Stimulated activated CD4-positive, alpha-beta T cell treated with anti-CD3 and anti-CD28 coated beads, Interleukin-4, amount 100 ng/mL, for 4 hours (primary cell): ENCODE results near the gene FUBP3.

Experiments used
- DNase-seq, 2 experiments: peaks; one replicate each; pipeline ENCODE4 v3.0.0-alpha.2; 2020

Gene FUBP3

GRCh38 chr9:130607640-130608420 lies 28.5 kb downstream of the FUBP3 start:
- no peak for DNase-seq

- DNase-seq = no peak
Observed at GRCh38 chr9:130608554-130609134, 29.3 kb downstream of the FUBP3 start.

- no peak for DNase-seq
Observed at GRCh38 chr9:130609163-130609562, 29.8 kb downstream of the FUBP3 start.

GRCh38 chr9:130610862-130611707 lies 31.7 kb downstream of the FUBP3 start:
- DNase-seq = no peak

DNA sequence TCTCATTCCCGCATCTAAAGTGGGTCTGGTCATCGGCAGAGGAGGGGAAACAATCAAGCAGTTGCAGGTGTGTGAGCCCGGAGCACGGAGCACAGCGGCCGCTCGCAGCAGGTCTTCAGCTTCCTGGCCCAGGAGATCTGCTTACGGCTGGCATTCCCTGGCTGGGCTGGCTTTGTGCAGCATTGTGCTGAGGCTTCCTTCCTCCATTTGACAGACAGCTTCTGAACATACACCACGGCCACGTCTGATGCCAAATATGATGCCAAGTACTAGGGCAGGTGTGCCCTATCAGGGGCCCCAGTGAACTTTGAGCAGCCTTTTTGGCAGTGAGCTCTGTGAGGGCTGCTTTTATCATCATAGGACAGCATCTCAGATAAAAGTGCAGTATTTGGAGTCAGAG lies 37.1 kb downstream of the FUBP3 start:
- no peak for DNase-seq

DNA sequence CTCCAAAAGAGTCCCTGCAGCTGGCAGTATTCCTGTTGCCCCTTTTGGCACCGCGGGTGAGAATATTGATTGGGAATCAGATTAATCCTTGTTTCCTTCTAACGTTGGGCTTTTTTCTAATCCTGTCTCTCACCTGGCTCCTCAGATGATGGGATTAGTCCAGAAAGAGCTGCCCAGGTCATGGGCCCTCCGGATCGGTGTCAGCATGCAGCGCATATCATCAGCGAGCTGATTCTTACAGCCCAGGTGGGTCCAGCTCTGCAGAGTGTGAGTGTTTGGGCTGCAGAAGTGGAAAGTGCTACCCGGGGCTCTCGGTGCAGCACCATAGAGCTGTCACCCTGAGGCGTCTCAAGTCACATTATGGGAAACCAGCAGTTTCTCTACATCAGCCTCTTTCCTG lies 44.1 kb downstream of the FUBP3 start:
- no peak for DNase-seq

GRCh38 chr9:130624154-130624553 lies 44.8 kb downstream of the FUBP3 start:
- no peak for DNase-seq

DNA sequence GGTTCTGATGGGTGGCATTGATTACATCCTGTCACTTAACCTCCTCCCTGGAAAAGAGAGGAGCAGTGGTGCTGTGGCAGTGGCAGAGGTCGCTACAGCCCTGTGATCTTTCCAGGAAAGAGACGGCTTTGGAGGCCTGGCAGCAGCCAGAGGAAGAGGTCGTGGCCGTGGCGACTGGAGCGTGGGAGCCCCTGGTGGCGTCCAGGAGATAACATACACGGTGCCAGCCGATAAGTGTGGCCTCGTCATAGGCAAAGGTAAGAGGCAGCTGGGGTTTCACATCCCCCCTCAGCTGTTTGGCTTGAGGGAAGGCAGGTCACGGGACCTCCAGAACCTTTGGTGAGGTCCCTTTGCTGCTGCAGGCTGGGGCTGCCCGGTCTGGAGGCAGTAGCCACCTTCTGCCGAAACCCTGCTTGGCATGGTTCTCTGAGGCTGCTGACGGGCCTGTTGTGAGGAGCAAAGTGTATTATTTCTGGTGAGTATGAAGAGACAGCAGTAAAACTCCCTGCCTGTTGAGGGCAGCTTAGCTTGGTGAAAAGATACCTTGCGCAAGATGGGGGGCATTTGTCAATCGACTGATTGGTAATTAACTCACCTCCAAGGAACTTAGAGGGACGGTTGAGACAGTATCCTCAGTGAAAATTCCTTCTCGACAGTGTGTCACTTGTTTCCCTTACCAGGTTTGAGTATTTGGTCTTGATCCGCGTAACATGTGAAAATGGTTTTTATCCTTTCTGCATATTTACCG lies 47.0 kb downstream of the FUBP3 start:
- no peak for DNase-seq

- DNase-seq = no peak
Observed at GRCh38 chr9:130627051-130627450, 47.7 kb downstream of the FUBP3 start.

DNA sequence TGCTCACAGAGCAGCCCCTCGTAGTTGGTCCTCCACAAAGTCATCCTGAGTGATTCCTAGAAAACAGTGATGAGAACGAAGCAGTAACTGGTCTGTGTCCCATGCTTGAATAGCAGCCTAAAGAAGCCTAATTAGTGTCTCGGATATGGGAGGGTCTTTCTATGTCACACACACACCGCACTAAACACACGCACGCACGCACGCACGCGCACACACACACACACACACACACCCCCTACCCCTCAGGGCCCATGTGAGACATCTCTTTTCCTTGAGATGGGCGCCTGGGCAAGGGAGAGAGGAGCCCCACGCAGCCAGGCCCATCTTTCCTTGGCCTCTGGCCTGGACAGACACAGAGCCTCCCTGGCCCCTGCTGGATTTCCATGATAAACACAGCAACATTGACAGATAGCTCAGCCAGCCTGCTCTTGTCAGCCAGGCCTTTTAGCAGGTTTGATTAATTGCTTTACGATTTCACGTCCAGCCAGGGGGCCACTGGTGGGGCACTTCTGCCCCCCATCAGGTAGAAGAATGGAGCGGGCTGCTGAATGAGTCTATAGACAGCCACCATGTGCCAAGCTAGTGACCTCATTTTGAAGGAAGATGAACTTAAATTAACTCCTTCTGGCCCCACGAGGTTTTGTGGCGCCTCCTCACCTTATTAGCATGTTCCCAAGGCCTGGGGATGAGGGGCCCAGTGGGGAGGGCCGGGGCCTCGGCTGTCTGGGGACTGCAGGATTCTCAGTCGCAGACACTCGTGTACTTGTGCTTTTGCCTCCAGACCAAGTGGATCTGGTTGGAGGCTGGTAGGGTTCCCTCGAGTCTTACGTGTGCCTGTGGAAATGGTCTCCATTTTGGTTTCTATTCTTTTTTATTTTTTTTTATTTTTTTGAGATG lies 48.8 kb downstream of the FUBP3 start:
- no peak for DNase-seq

GRCh38 chr9:130629443-130630070 lies 50.2 kb downstream of the FUBP3 start:
- no peak for DNase-seq

DNA sequence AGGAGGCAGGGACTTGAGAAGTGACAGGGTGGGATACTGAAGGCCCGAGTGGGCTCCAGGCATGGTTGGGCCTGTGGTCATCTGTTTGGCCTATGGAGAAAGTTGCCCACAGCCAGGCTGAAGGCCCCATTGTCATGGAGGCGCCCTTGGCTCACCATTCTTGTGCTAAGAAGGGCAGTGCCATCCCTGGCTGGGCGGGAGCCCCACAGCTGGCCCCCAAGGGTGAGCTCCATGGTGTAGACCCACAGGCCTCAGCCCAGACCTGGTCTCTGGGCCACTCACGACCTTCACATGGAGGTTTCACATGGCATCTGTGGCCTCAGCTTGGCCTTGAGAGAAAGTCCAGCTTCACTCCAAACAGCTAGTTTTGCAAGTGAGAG lies 50.7 kb downstream of the FUBP3 start:
- DNase-seq = no peak

DNA sequence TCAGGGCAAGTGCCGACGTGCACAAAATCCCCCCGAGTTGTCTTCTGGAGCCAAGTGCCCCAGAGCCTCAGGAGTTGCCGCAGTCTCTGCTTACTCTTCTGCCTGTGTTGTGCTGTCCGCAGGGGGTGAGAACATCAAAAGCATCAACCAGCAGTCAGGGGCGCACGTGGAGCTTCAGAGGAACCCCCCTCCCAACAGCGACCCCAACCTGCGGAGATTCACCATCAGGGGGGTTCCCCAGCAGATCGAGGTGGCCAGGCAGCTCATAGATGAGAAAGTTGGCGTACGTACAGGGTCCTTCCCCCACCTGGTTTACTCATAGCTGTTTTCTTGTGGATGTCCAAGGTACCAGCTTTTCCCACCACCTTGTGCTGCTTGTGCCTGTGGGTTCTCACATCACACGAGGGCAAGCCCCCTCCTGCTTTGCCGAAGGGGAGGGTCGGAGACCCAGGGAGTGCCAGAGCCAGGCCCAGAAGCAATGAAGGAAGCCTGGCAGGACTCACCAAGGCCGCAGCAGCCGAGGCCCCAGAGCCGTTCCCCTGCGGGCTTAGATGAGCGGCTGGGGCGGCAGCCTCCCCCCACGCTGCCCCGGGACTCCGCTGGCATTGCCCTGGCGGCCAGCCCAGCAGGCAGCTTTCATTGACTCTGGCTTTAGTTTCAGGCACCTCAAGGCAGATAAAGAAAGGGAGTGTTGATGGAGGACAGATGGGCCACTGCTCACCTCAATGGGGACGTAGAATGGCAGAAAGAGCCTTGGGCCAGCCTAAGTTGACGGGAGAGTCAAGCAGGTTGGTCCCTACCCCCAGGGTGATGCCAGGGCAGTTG lies 51.3 kb downstream of the FUBP3 start:
- DNase-seq = no peak

GRCh38 chr9:130631331-130632080 lies 52.1 kb downstream of the FUBP3 start:
- DNase-seq = no peak

GRCh38 chr9:130632081-130632710 lies 52.8 kb downstream of the FUBP3 start:
- no peak for DNase-seq

GRCh38 chr9:130632841-130633240 lies 53.5 kb downstream of the FUBP3 start:
- no peak for DNase-seq

GRCh38 chr9:130633336-130634190 lies 54.2 kb downstream of the FUBP3 start:
- no peak for DNase-seq

- no peak for DNase-seq
Observed at GRCh38 chr9:130634191-130634768, 54.9 kb downstream of the FUBP3 start.
